Spleen (tissue), 7 donors: ENCODE measurements around the gene PCDHGB6.
A peak's percentile ranks its signal among the peaks of the same experiment; 100 is the strongest.

Experiments used
- POLR2A ChIP-seq, 3 donors: fragments of 450-650 bp; IDR thresholded peaks; one replicate each; pipeline ENCODE4 v1.5.1; 2017; ENCODE audit warnings: antibody characterized with exemption in 3 of 3, mild to moderate bottlenecking in 1 of 3
- TF ChIP-seq, protein P1 (sequence below), 11 experiments: fragments of 200-600 bp in 7 of 11; fragments of 450-650 bp in 4 of 11; sonication (generic) in 4 of 11; IDR thresholded peaks in 8 of 11; conservative IDR thresholded peaks in 3 of 11; 1 replicate in 7 of 11; 2 replicates in 4 of 11; pipeline versions ENCODE4 v1.4.0 to v1.8.0; 2016 to 2021; ENCODE audit warnings: antibody characterized with exemption in 11 of 11, inconsistent platforms in 4 of 11, mild to moderate bottlenecking in 1 of 11
- donor health status: DM: no; HTN: no; CAD: no; lungs with moderate emphysema.
- donor health status: DM: no; HTN: no; CAD: no.
- donor health status: DM: no; HTN: no; CAD: no.

- TF ChIP-seq, protein P1, sequence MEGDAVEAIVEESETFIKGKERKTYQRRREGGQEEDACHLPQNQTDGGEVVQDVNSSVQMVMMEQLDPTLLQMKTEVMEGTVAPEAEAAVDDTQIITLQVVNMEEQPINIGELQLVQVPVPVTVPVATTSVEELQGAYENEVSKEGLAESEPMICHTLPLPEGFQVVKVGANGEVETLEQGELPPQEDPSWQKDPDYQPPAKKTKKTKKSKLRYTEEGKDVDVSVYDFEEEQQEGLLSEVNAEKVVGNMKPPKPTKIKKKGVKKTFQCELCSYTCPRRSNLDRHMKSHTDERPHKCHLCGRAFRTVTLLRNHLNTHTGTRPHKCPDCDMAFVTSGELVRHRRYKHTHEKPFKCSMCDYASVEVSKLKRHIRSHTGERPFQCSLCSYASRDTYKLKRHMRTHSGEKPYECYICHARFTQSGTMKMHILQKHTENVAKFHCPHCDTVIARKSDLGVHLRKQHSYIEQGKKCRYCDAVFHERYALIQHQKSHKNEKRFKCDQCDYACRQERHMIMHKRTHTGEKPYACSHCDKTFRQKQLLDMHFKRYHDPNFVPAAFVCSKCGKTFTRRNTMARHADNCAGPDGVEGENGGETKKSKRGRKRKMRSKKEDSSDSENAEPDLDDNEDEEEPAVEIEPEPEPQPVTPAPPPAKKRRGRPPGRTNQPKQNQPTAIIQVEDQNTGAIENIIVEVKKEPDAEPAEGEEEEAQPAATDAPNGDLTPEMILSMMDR (IDR thresholded peaks at IDR 0.05 in 8 of 11, conservative IDR thresholded peaks at IDR 0.05 in 3 of 11): peak in 4 of 11 experiments; percentile 8 to 19 (median 16)
- no peak for TF ChIP-seq POLR2A (IDR thresholded peaks at IDR 0.05)
Measured at GRCh38 chr5:141402553-141403243, 5.1 kb upstream of the PCDHGB6 start, which contains the start of gene PCDHGA9.
